HUES6 (cell line): ENCODE results near the gene CDT1.
A peak's percentile ranks its signal among the peaks of the same experiment; 100 is the strongest.

Experiments used
- H3K27ac ChIP-seq: 2 replicates; pipeline ENCODE4 v1.7.0; 2013; ENCODE audit warnings: low read depth, mild to moderate bottlenecking, low read length, inconsistent platforms
- H3K27me3 ChIP-seq: 2 replicates; pipeline ENCODE4 v1.6.1; 2013; ENCODE audit warnings: low read length; ENCODE audit not compliant: control insufficient read depth, insufficient read depth
- H3K36me3 ChIP-seq: 2 replicates; pipeline ENCODE4 v1.6.1; 2013; ENCODE audit warnings: low read length; ENCODE audit not compliant: control insufficient read depth, insufficient read depth
- H3K4me1 ChIP-seq: 2 replicates; pipeline ENCODE4 v1.6.1; 2013; ENCODE audit warnings: low read length; ENCODE audit not compliant: control insufficient read depth, insufficient read depth
- H3K4me3 ChIP-seq: 2 replicates; pipeline ENCODE4 v1.5.1; 2013; ENCODE audit warnings: low read depth, low read length
- H3K9ac ChIP-seq: one replicate; pipeline ENCODE4 v1.6.1; 2013; ENCODE audit warnings: mild to moderate bottlenecking, low read length
- H3K9me3 ChIP-seq: 2 replicates; pipeline ENCODE4 v1.6.1; 2013; ENCODE audit warnings: low read depth, low read length; ENCODE audit not compliant: control insufficient read depth, insufficient read depth

The CDT1 gene

DNA sequence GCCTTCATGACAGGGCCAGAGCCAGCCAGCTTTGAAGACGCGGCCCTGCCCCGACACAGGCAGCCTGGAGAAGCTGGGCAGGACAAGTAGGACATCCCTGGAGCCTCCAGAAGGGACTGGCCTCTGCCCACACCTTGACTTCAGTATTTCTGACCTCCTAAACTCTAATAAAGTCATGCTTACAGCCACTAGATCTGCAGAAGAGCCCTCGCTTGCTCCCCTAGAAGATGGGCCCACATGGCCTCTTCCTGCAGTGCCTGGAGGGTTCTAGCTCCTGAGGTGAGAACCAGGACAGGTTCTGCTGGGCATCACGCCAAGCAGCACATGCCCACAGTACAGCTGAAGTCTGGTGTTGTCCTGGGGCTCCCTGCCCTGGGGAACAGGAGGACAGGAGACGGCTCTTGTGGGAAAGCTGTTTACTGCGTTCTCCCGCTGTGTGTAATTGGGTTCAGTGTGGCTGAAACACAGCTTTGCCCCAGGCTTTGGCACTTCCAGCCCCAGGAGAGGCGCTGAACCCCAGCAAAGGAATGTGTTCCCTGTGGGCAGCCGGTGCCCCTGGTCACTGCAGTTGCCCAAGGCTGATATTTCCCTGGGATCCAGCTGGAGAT lies 5.6 kb downstream of the CDT1 start:
- Histone ChIP-seq H3K4me1 (peaks cover 14% of the 10 kb centered on the region), H3K36me3 (peaks cover 61% of the 10 kb centered on the region), H3K9ac (no peak overlapping the region), H3K9me3 (no peaks in the 10 kb centered on the region), H3K27ac (no peak overlapping the region), H3K27me3 (no peaks in the 10 kb centered on the region), H3K4me3 (0 out of 2 replicates have a peak overlapping the region, but pooled peaks have one; percentile 90)

DNA sequence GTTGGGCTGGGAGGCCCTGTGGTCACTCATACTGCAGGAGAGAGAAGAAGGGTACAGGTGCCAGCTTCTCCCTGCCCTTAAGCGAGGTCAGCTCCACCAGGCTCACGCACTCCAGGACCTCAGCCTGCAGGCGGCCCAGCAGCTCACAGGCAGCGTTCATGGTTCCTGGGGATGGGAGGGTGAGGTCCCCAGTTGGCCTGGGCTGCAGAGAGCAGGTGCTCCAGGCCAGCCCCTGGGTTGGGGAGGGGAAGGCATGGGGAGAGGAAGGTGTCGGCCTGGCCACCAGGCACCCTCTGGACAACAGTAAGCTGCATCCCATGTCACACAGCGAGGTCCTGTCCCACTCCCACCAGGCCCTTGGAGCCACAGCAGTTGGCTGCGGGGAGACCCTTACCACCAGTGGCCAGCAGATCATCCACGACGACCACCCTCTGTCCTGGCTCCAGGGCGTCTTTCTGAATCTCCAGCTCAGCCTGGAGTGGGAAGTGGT lies 6.1 kb downstream of the CDT1 start:
- Histone ChIP-seq H3K27ac (no peak overlapping the region), H3K4me1 (peaks cover 14% of the 10 kb centered on the region), H3K27me3 (no peaks in the 10 kb centered on the region), H3K4me3 (0 out of 2 replicates have a peak overlapping the region, but pooled peaks have one; percentile 90), H3K9ac (peak overlapping the region; percentile 93), H3K36me3 (peaks cover 59% of the 10 kb centered on the region), H3K9me3 (no peaks in the 10 kb centered on the region)

- Histone ChIP-seq H3K4me3 (peak overlapping the region; percentile 90), H3K27me3 (no peaks in the 10 kb centered on the region), H3K36me3 (peaks cover 53% of the 10 kb centered on the region), H3K4me1 (peaks cover 14% of the 10 kb centered on the region), H3K9ac (peak overlapping the region; percentile 93), H3K27ac (peak overlapping the region; percentile 95), H3K9me3 (no peaks in the 10 kb centered on the region)
These were observed 6.8 kb downstream of the CDT1 start for GRCh38 chr16:88810166-88810911.

GRCh38 chr16:88810912-88811768 lies 7.6 kb downstream of the CDT1 start:
- Histone ChIP-seq H3K4me1 (peaks cover 14% of the 10 kb centered on the region), H3K27me3 (no peaks in the 10 kb centered on the region), H3K27ac (peak overlapping the region; percentile 95), H3K4me3 (peak overlapping the region; percentile 90), H3K9ac (peak overlapping the region; percentile 93), H3K36me3 (peaks cover 45% of the 10 kb centered on the region), H3K9me3 (no peaks in the 10 kb centered on the region)

- Histone ChIP-seq H3K36me3 (peaks cover 37% of the 10 kb centered on the region), H3K4me3 (peak within 1 kb of the TSS; percentile 90), H3K9me3 (no peaks in the 10 kb centered on the region), H3K27ac (peak within 1 kb of the TSS; percentile 95), H3K27me3 (no peaks in the 10 kb centered on the region), H3K4me1 (peaks cover 14% of the 10 kb centered on the region), H3K9ac (peak within 1 kb of the TSS; percentile 93)
These were observed 8.4 kb downstream of the CDT1 start, which contains the start of gene APRT for GRCh38 chr16:88811769-88812512. Gene APRT (minus strand): TSS chr16:88811928. CDS start chr16:88811899, 29 bp downstream.

DNA sequence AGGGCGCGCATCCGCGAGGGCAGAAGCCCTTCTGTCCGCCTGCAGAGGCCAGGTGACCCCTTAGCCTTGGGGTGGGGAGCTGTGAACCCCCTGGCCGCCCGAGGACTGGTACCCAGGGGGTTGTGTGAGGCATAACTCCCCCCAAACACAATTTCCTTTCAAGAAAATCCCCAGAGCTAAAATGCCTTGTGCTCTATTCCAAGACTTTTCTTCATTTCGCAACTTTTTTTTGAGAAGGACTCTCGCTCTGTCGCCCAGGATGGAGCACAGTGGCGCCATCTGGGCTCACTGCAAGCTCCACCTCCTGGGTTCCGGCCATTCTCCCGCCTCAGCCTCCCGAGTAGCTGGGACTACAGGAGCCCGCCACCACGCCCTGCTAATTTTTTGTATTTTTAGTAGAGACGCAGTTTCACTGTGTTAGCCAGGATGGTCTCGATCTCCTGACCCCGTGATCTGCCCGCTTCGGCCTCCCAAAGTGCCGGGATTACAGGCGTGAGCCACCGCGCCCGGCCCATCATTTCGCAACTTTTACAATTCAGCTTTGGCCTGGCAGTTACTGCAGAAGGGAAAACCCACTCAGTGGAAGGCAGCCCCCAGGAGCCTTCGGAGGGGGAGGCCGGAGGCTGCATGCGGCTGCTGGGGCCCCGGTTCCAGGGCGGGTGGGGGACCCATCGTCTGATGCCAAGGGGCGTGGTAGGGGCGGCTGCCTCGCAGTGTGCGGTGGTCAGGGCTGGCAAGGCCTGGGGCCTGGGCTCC lies 9.1 kb downstream of the CDT1 start:
- Histone ChIP-seq H3K27me3 (no peaks in the 10 kb centered on the region), H3K9me3 (no peaks in the 10 kb centered on the region), H3K36me3 (peaks cover 29% of the 10 kb centered on the region), H3K4me3 (peak overlapping the region; percentile 90), H3K27ac (peak overlapping the region; percentile 95; the same call in 1 of the 2 replicates), H3K9ac (peak overlapping the region; percentile 86), H3K4me1 (peaks cover 14% of the 10 kb centered on the region)

- Histone ChIP-seq H3K4me3 (no peak overlapping the region), H3K9me3 (no peaks in the 10 kb centered on the region), H3K27ac (no peak overlapping the region; the same call in 1 of the 2 replicates), H3K9ac (no peak overlapping the region), H3K27me3 (no peaks in the 10 kb centered on the region), H3K36me3 (peaks cover 21% of the 10 kb centered on the region), H3K4me1 (peaks cover 18% of the 10 kb centered on the region)
These were observed 9.9 kb downstream of the CDT1 start for GRCh38 chr16:88813269-88814143.

DNA sequence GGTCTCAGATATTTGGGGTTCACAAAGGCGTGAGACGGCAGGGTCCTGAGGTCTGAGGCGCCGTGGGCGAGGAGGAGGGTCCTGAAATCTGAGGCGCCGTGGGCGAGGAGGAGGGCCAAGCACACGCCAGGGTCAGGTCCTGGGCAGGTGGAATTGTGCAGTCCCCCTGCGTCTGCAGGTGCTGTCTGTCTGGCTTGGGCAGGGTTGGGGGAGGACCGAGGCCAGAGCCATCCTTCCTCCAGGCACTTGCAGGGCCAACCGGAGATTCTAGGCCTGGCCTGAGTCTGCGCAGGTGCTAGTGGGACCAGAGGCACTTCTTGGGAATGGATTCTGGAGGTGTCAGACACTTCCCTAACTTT lies 10.5 kb downstream of the CDT1 start:
- Histone ChIP-seq H3K4me1 (peaks cover 18% of the 10 kb centered on the region), H3K4me3 (no peak overlapping the region), H3K9me3 (no peaks in the 10 kb centered on the region), H3K9ac (no peak overlapping the region), H3K36me3 (peaks cover 16% of the 10 kb centered on the region), H3K27me3 (no peaks in the 10 kb centered on the region), H3K27ac (no peak overlapping the region)

- peaks cover 5% of the 10 kb centered on the region for H3K36me3 ChIP-seq
- peaks cover 12% of the 10 kb centered on the region for H3K4me1 ChIP-seq
- no peak overlapping the region for H3K27ac ChIP-seq
- H3K27me3 ChIP-seq, result no peaks in the 10 kb centered on the region
- no peak overlapping the region for H3K9ac ChIP-seq
- H3K4me3 ChIP-seq, result no peak overlapping the region
- H3K9me3 ChIP-seq, result no peaks in the 10 kb centered on the region
These were observed 11.6 kb downstream of the CDT1 start for GRCh38 chr16:88815227-88815626.
